ENCODE results near the gene GDPD2. TPM values are rescaled to one million over a fixed set of nuclear protein-coding genes. Genes with fewer than 3 reads are reported as not detected.
"Not testable (repeated sequence)": the region's sequence is repeated elsewhere in the genome, so short reads cannot be mapped to it uniquely, and the experiment has no call there.

The GDPD2 gene, protein sequence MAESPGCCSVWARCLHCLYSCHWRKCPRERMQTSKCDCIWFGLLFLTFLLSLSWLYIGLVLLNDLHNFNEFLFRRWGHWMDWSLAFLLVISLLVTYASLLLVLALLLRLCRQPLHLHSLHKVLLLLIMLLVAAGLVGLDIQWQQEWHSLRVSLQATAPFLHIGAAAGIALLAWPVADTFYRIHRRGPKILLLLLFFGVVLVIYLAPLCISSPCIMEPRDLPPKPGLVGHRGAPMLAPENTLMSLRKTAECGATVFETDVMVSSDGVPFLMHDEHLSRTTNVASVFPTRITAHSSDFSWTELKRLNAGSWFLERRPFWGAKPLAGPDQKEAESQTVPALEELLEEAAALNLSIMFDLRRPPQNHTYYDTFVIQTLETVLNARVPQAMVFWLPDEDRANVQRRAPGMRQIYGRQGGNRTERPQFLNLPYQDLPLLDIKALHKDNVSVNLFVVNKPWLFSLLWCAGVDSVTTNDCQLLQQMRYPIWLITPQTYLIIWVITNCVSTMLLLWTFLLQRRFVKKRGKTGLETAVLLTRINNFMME
- total RNA-seq (2014; rRNA removed; shearing (Covaris generic)) = not detected in 2 replicates
- polyA plus RNA-seq (2015; cell fraction: cytosol; rRNA removed) = not detected in 2 replicates
- polyA plus RNA-seq (2015; cell fraction: nucleus; rRNA removed) = 1.2 TPM in 1 of 2 replicates, not detected in the other

DNA sequence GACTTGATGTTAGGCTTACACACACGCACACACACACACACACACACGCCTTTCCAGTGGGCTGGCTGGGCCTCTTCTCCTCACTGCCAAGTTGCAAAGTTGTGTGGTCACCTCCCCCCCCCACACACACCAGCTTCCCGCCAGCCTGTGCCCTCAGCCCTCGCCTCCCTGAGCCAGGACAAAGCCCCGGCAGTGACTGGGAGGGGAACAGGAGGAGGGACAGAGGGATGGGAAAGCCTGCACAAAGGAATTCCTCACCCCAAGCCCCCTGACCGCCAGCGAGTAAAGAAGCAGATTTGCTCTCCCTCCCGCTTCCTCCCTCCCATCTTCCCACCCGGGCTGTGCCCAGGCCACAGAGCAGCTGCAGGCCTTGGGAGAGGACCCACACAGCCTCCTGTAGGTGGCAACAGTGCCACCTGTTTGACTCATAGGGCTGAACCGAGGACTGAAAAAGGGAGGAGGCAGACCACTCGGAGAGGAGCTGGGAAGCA lies at the start of gene GDPD2:
GDPD2 (plus strand) TSS at position 464 of the 491 bp plus-strand sequence. CDS start 1,671 bp downstream, outside the sequence.
- in situ Hi-C loops (cut with HindIII; ENCODE audit: low pct_unique_long_range_greater_than_20kb, low sequenced_read_pairs) = no loop called here
- peak; percentile 17 for DNase-seq (ENCODE audit: low read depth, low spot score)

DNA sequence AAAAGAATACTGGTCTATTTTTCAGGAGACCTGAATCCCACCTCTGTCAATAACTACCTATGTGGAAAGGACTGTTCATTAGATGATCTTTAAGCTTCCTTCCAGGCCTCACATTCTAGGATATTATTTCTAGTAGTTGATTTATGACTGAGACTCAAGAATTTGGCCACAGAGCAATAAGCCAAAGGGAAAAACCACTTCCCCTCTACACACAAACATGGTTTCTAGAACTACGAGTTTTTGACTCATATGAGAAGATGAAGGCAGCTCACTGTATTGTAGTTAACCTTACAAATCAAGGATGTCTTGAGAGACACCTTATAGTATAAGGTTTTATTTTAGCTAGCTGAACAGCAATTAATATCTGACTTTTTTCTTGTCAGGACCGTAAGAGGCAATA lies 36.9 kb upstream of the GDPD2 start:
- in situ Hi-C loops (cut with HindIII; ENCODE audit: low pct_unique_long_range_greater_than_20kb, low sequenced_read_pairs) = no loop called here
- no peak for DNase-seq (ENCODE audit: low read depth, low spot score)

DNA sequence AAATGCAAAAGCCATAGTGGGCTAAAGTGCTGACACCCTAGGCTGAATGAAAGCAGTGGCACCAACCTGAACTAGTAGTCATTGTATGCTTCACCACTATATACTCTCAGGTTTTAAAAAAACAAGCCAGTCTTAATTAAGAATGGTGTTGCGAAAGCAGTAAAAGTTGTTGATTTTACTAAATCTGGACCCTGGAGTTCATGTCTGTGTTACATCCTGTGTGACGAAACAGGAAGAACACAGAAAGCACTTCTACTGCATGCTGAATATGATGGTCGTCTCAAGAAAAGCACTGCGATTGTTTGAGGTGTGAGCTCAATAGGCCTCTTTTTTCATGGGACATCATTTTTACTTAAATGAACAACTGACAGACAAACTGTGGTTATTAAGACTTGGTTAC lies 24.2 kb upstream of the GDPD2 start:
- in situ Hi-C loops (cut with HindIII; ENCODE audit: low pct_unique_long_range_greater_than_20kb, low sequenced_read_pairs) = no loop called here
- DNase-seq (ENCODE audit: low read depth, low spot score) = no peak

DNA sequence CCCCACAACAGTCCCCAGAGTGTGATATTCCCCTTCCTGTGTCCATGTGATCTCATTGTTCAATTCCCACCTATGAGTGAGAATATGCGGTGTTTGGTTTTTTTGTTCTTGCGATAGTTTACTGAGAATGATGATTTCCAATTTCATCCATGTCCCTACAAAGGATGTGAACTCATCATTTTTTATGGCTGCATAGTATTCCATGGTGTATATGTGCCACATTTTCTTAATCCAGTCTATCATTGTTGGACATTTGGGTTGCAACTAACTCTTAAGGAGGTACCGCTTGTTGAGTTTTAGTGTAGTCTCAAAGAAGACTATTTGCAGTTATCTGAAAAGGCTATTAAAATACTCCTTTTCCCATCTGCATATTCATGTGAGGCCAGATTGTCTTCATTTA lies 22.9 kb upstream of the GDPD2 start:
- DNase-seq (ENCODE audit: low read depth, low spot score); in situ Hi-C loops (cut with HindIII; ENCODE audit: low pct_unique_long_range_greater_than_20kb, low sequenced_read_pairs): not testable (repeated sequence)

DNA sequence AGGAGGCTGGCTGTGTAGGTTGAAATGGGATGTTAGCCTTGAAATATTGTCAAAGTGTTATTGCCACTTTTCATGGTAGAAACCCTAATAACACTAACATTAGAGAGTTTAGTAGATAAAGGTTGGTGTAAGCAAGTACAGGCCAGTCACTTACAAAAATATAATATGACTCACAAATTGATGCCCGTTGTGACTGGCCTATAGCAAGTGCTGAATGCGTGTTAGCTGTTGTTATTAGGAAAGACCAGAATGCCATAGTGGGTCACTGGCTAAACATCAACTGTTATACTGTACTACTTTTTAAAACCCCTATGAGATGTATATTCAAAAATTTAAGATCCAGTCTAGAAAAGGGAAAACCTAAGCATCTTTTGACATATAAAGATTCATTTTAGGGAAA lies 20.4 kb upstream of the GDPD2 start:
- in situ Hi-C loops (cut with HindIII; ENCODE audit: low pct_unique_long_range_greater_than_20kb, low sequenced_read_pairs) = no loop called here
- DNase-seq (ENCODE audit: low read depth, low spot score) = no peak

DNA sequence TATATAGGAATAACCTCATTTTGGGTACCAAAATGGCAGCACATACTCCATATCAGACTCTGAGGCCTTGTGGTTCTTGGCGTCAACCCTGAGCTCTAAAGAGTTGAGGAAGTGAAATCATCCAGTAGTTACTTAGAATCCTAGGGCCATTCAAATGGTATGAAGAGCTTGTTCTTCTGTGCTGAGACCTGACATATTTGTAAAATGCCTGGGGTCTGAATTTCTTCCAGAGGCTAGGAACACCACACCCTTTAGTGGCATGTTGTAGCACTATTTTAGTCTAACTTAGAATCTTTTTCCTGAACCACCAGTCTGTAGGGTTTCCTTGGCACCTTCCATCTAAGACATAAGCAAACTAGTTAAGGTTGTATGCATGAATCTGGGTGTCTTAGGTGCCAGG lies 18.1 kb upstream of the GDPD2 start:
- no peak for DNase-seq (ENCODE audit: low read depth, low spot score)
- in situ Hi-C loops (cut with HindIII; ENCODE audit: low pct_unique_long_range_greater_than_20kb, low sequenced_read_pairs) = no loop called here

DNA sequence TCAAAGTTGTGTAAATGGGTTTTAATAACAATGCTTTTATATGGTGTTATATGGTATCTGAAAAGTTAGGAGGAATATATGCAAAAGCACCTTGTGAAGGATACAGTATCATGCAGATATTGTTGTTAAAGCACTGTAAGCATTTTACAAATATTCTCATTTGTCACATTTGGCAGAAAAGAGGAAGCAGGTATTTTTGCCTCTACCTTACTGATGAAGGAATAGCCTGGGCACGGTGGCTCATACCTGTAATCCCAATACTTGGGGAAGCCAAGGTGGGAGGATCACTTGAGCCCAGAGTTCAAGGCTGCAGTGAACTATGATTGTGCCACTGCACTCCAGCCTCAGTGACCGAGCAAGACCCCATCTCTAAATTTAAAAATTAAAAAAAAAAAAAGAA lies 12.2 kb upstream of the GDPD2 start:
- in situ Hi-C loops (cut with HindIII; ENCODE audit: low pct_unique_long_range_greater_than_20kb, low sequenced_read_pairs) = no loop called here
- DNase-seq (ENCODE audit: low read depth, low spot score) = no peak

DNA sequence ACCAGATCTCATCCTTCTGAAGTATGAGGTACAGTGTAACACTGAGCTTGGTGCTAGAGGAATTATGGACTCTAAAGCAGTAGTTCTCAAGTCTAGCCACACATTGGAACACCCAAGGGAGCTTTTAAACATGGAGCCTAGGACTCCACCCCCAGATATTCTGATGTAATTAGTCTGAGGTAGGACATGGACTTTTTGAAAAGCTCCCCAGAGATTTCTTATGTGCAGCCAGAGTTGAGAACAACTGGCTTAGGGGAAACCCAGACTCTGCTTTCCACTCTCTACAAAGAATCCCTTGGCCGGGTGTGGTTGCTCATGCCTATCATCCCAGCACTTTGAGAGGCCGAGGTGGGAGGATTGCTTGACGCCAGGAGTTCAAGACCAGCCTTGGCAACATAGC lies 11.6 kb upstream of the GDPD2 start:
- in situ Hi-C loops (cut with HindIII; ENCODE audit: low pct_unique_long_range_greater_than_20kb, low sequenced_read_pairs) = no loop called here
- no peak for DNase-seq (ENCODE audit: low read depth, low spot score)

DNA sequence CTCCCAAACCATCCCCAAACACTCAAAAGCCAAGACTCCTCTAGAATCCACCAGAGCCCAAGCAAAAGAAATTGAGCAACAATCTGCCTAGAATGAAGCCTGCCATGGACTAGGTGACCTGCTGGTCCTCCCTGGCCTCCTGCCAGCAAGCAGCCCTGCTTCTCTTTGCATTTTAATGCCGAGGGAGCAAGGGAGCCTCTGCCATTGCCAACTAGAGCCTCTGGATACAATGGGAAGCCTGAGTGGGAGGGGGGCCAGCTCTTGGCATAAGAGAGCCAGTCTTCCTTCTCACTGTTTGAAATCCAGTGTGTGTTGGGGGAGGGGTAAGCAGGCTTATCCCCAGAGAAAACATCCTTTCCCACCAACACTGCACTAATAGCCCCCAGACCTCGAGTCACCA lies 1.5 kb upstream of the GDPD2 start:
- in situ Hi-C loops (cut with HindIII; ENCODE audit: low pct_unique_long_range_greater_than_20kb, low sequenced_read_pairs) = no loop called here
- no peak for DNase-seq (ENCODE audit: low read depth, low spot score)

DNA sequence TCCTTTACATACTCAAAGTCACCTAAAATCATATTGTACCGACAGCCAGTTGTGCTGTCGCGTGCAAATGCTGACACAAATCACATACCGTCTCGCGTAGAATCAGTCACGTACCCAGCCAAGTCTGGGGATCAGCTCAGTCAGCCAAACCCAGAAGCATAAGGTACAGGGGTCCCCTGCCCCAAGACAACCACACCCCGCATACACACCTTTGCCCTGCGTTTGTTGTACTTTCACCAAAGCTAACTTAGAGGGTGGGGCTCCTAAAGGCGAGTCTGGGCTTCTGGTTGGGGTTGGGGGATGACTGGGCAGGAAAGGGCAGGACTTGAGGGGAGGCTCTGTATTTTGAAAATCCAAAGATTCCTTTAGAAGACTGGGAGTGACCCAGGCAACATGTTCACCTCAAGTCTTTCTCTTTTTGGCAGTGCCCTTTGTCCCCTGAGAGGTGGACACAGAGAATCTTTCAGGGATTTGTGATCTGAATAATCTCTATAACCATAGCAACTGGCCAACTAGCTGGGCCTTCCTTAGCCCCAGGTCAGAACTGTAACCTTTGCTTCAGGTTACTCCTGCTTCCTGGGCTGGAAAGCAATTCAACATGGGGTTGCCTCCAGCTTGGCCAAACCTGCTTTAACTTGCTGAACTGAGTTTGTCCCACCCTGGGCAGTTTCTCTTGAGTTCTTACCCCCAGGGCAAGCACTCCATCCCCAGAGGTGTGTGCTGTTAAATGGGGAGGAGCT lies 992 bp downstream of the GDPD2 start:
- DNase-seq (ENCODE audit: low read depth, low spot score) = no peak
- in situ Hi-C loops (cut with HindIII; ENCODE audit: low pct_unique_long_range_greater_than_20kb, low sequenced_read_pairs) = no loop called here

DNA sequence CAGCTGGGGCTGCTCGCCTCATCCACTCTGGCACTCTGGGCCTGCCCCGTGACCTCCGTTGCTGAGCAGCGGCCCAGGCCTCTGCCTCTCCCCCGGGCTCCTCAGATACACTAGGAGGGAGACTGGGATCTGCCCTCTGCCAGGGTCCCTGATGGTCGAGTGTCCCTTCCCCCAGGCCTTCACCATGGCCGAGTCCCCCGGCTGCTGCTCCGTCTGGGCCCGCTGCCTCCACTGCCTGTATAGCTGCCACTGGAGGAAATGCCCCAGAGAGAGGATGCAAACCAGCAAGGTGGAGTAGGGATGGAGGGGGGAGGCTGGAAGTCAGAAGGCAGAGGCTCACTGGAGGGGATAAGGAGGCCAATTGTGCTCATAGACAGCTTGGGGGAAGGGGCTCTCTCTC lies 1.7 kb downstream of the GDPD2 start:
- no peak for DNase-seq (ENCODE audit: low read depth, low spot score)
- in situ Hi-C loops (cut with HindIII; ENCODE audit: low pct_unique_long_range_greater_than_20kb, low sequenced_read_pairs) = no loop called here

DNA sequence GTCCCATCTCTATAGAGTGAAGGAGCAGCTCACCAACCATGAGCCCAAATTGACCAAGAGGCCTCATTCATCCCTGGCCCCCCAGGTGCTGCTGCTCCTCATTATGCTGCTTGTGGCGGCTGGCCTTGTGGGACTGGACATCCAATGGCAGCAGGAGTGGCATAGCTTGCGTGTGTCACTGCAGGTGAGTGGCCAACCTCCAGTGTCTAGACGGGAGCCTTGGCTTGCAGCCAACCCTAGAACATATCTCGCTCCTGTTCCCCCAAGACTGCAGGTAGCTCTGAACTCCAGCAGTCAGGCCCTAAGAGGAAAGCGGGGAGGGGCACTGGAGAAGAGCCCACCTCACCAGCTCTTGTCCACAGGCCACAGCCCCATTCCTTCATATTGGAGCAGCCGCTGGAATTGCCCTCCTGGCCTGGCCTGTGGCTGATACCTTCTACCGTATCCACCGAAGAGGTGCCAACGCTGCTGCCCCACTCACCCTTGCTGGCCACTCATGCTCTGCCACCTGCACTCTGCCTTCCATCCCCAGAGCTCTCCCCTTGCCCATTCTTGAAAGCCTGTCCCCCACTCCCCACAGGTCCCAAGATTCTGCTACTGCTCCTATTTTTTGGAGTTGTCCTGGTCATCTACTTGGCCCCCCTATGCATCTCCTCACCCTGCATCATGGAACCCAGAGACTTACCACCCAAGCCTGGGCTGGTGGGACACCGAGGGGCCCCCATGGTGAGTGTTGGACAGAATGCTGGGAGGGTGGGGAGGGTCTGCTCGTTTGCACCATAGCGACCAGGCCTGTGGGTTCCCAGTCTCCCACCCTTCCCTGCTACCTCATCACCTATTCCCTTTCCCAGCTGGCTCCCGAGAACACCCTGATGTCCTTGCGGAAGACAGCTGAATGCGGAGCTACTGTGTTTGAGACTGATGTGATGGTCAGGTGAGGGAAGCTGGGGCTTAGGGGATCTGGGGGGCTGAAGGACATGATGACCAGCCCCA lies 3.5 kb downstream of the GDPD2 start:
- in situ Hi-C loops (cut with HindIII; ENCODE audit: low pct_unique_long_range_greater_than_20kb, low sequenced_read_pairs) = no loop called here
- no peak for DNase-seq (ENCODE audit: low read depth, low spot score)

DNA sequence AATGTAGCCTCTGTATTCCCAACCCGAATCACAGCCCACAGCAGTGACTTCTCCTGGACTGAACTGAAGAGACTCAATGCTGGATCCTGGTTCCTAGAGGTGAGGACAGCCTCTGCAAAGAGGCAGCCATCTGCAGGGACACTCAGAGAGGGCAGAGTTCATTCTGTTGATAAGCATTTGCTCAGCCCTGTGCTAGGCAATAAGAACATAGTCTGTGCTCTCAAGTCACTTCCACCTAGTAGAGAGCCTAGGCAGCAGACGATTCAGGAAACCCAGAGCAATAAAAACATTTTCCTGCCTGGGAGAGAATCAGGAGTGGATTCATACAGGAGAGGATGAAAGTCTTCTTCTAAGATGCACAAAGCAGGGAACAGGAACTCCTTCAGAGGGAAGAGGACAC lies 4.3 kb downstream of the GDPD2 start:
- in situ Hi-C loops (cut with HindIII; ENCODE audit: low pct_unique_long_range_greater_than_20kb, low sequenced_read_pairs) = no loop called here
- no peak for DNase-seq (ENCODE audit: low read depth, low spot score)

DNA sequence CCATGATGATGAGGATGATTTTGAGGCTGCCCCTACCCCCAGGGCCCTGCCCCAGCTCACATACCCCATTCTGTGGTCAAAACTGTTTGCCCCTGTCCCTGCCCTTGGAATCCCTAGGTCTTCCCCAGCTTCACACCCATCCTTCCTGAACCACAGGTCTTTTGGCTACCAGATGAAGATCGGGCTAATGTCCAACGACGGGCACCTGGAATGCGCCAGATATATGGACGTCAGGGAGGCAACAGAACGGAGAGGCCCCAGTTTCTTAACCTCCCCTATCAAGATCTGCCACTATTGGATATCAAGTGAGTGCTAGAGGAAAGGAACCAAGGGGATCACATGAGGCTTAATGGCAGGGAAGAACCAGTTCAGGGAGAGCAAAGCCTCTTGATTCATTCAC lies 6.6 kb downstream of the GDPD2 start:
- no peak for DNase-seq (ENCODE audit: low read depth, low spot score)
- in situ Hi-C loops (cut with HindIII; ENCODE audit: low pct_unique_long_range_greater_than_20kb, low sequenced_read_pairs) = no loop called here

DNA sequence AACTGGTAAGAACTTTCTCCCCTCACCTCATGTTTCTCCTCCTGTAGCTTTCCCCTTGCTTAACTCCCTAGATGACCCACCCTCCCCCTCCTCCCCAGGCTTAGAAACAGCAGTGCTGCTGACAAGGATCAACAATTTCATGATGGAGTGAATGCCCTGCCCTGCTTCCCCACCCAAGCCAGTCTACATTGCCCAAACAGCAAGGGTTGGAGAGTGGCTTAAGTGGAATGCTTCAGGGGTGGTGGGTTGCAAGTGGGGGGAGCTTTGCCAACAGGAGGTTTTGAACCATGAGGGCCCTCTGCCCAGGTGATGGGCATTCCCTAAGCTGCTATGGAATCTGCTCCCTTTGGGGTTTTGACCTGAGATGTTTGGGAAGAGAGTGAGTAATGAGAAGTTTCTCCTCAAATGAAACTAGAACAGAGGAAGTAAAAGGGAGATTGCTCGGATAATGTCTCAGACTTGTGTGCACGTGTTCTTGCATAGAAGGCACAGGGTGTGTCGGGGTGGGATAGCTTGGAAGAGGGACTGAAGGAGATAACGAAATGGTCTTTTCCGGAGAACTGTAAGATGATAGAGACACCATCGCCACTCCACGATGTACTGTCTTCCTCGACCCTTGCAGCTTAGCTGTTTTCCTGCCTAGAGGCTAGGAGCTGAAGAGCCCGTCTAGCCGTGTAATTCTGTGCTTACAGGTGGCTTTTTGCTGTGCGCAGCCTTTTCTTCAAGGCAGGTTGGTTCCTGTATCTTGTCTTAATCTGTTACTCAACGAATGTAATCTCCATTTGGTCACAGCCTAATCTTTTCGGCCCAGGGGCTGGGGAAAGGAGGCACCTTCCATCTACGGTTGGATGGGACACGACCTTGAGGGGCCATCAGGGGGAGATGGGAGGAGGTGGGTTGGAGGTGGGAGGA lies 10.1 kb downstream of the GDPD2 start:
- no peak for DNase-seq (ENCODE audit: low read depth, low spot score)
- in situ Hi-C loops (cut with HindIII; ENCODE audit: low pct_unique_long_range_greater_than_20kb, low sequenced_read_pairs) = no loop called here

DNA sequence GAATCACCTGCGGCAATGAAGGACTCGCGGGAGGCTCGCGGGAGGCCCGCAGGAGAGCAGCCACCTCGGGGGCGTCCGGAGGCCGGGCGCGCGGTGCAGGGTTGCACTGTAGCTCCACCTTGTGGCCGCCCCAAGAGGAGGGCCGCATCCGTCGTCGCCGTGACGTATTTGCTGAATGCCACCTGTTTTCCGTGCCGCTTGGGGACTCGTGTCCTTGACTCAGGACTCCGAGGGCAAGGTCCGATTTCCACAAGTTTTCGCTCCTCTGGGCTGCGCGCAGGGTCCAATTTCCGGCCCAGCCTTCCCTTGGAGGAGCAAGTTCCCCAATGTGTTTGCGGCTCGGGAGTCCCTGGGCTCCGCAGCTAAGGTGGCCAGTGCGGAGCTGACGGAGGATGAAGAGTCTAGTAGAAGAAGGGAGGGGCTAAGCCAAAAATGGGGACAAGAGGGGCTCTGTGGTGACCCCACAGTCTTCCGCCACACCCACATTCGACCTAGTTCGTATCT lies 10.8 kb downstream of the GDPD2 start:
- in situ Hi-C loops (cut with HindIII; ENCODE audit: low pct_unique_long_range_greater_than_20kb, low sequenced_read_pairs) = no loop called here
- peak; percentile 53 for DNase-seq (ENCODE audit: low read depth, low spot score)

All from SK-MEL-5 (cell line).